Stomach (tissue), 4 donors: ENCODE measurements around the gene COL23A1.

Experiments
- POLR2A ChIP-seq, 4 donors: fragments of 450-650 bp; IDR thresholded peaks; one replicate each; pipeline ENCODE4 v1.6.1; 2016; ENCODE audit warnings: antibody characterized with exemption in 4 of 4, control low read depth in 2 of 4, mild to moderate bottlenecking in 1 of 4, moderate library complexity in 1 of 4
- POLR2AphosphoS5 ChIP-seq, 3 donors: sonication (generic); formaldehyde crosslinking; IDR thresholded peaks; one replicate each; pipeline ENCODE4 v1.6.1; 2016; ENCODE audit warnings: antibody characterized with exemption in 3 of 3
- TF ChIP-seq, protein P1 (sequence below), 7 experiments: fragments of 450-650 bp in 4 of 7; fragments of 200-600 bp in 3 of 7; sonication (generic) in 3 of 7; IDR thresholded peaks; one replicate each; pipeline ENCODE4 v1.5.1; 2016 to 2019; ENCODE audit warnings: antibody characterized with exemption in 7 of 7, control low read depth in 2 of 7, mild to moderate bottlenecking in 1 of 7

DNA sequence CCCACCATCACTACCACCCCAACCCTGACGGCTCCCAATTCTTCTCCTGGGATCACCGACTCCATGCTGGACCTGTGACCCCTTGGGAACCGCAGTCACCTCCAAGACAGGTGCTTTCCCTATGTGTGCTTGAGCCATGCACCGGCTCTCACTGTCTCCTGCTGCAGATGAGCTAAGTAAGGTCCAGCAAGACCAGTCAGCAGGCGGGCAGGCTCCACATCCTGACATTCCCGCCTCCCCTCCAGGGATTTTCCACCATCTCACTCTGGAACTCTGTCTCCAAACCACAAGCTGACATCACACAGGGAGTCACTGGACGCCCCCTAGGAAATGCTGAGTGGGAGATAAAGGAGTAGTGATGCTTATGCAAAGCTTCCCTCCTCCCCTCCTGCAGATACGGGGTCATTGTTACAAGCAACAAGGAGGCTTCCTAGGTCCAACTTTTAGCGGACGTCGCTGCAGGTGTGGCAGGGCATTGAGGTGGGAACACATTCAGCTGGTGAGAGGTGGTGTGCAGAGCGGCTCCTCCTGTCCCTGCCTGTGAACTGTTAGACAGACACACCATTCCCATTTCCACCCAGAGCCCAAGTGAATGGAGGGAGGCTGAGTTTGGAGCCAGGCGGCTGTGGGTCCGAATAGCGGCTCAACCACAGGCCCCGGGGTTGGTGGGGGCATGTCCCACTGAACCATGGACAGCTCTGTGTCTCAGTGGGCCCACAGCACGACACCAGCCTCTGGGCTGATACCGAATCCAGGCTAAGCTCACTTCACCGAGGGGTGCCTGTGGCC, 228.3 kb downstream of the COL23A1 start:
- TF ChIP-seq, protein P1, sequence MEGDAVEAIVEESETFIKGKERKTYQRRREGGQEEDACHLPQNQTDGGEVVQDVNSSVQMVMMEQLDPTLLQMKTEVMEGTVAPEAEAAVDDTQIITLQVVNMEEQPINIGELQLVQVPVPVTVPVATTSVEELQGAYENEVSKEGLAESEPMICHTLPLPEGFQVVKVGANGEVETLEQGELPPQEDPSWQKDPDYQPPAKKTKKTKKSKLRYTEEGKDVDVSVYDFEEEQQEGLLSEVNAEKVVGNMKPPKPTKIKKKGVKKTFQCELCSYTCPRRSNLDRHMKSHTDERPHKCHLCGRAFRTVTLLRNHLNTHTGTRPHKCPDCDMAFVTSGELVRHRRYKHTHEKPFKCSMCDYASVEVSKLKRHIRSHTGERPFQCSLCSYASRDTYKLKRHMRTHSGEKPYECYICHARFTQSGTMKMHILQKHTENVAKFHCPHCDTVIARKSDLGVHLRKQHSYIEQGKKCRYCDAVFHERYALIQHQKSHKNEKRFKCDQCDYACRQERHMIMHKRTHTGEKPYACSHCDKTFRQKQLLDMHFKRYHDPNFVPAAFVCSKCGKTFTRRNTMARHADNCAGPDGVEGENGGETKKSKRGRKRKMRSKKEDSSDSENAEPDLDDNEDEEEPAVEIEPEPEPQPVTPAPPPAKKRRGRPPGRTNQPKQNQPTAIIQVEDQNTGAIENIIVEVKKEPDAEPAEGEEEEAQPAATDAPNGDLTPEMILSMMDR (IDR thresholded peaks at IDR 0.05): no peak
- TF ChIP-seq POLR2A (IDR thresholded peaks at IDR 0.05) (no peak), POLR2AphosphoS5 (IDR thresholded peaks at IDR 0.05) (no peak)
